ENCODE results near the gene B4GALNT3. TPM values are rescaled to one million over a fixed set of nuclear protein-coding genes. Genes with fewer than 3 reads are reported as not detected.

B4GALNT3 gene
- total RNA-seq, 1 donor from 2014 or later = 2.9 TPM

GRCh38 chr12:532908-533565 lies 73.3 kb downstream of the B4GALNT3 start:
- H3K27me3 Mint-ChIP-seq (ENCODE audit: low read depth) = peaks cover 2% of the 10 kb centered on the region
- no peak overlapping the region for H3K27ac Mint-ChIP-seq (ENCODE audit: unreplicated experiment)
- H3K4me3 Mint-ChIP-seq (ENCODE audit: unreplicated experiment) = no peak overlapping the region
- H3K36me3 Mint-ChIP-seq (ENCODE audit: low read depth) = peaks cover 1% of the 10 kb centered on the region
- no peak for DNase-seq (ENCODE audit: low spot score)
- peaks cover 8% of the 10 kb centered on the region for H3K9me3 Mint-ChIP-seq (ENCODE audit: low read depth)
- peaks cover 20% of the 10 kb centered on the region for H3K4me1 Mint-ChIP-seq (ENCODE audit: low read depth)
- no peak for TF ChIP-seq CTCF (IDR thresholded peaks at IDR 0.05)

- Mint-ChIP-seq H3K27ac (ENCODE audit: unreplicated experiment) (no peak overlapping the region), H3K4me1 (ENCODE audit: low read depth) (peaks cover 23% of the 10 kb centered on the region), H3K4me3 (ENCODE audit: unreplicated experiment) (no peak overlapping the region), H3K36me3 (ENCODE audit: low read depth) (peaks cover 1% of the 10 kb centered on the region), H3K27me3 (ENCODE audit: low read depth) (peaks cover 2% of the 10 kb centered on the region), H3K9me3 (ENCODE audit: low read depth) (peaks cover 8% of the 10 kb centered on the region)
- TF ChIP-seq CTCF (IDR thresholded peaks at IDR 0.05) = no peak
- no peak for DNase-seq (ENCODE audit: low spot score)
These were observed 74.0 kb downstream of the B4GALNT3 start for GRCh38 chr12:533718-534117.

- H3K4me3 Mint-ChIP-seq (ENCODE audit: unreplicated experiment) = no peak overlapping the region
- H3K9me3 Mint-ChIP-seq (ENCODE audit: low read depth) = peaks cover 8% of the 10 kb centered on the region
- H3K27ac Mint-ChIP-seq (ENCODE audit: unreplicated experiment) = no peak overlapping the region
- TF ChIP-seq CTCF (IDR thresholded peaks at IDR 0.05) = no peak
- DNase-seq (ENCODE audit: low spot score) = no peak
- H3K36me3 Mint-ChIP-seq (ENCODE audit: low read depth) = peaks cover 1% of the 10 kb centered on the region
- H3K4me1 Mint-ChIP-seq (ENCODE audit: low read depth) = peaks cover 28% of the 10 kb centered on the region
- H3K27me3 Mint-ChIP-seq (ENCODE audit: low read depth) = peaks cover 2% of the 10 kb centered on the region
These were observed 74.5 kb downstream of the B4GALNT3 start for GRCh38 chr12:534216-534615.

GRCh38 chr12:535396-535795 lies 75.7 kb downstream of the B4GALNT3 start:
- no peak for DNase-seq (ENCODE audit: low spot score)
- no peak overlapping the region for H3K27ac Mint-ChIP-seq (ENCODE audit: unreplicated experiment)

GRCh38 chr12:536751-537245 lies 77.1 kb downstream of the B4GALNT3 start:
- Mint-ChIP-seq H3K4me3 (ENCODE audit: unreplicated experiment) (no peak overlapping the region), H3K9me3 (ENCODE audit: low read depth) (peaks cover 8% of the 10 kb centered on the region), H3K27ac (ENCODE audit: unreplicated experiment) (no peak overlapping the region), H3K27me3 (ENCODE audit: low read depth) (peaks cover 2% of the 10 kb centered on the region), H3K4me1 (ENCODE audit: low read depth) (peaks cover 27% of the 10 kb centered on the region), H3K36me3 (ENCODE audit: low read depth) (peaks cover 1% of the 10 kb centered on the region)
- no peak for TF ChIP-seq CTCF (IDR thresholded peaks at IDR 0.05)
- no peak for DNase-seq (ENCODE audit: low spot score)

More at GRCh38 chr12:535396-535795, 75.7 kb downstream of the B4GALNT3 start:
- TF ChIP-seq CTCF (IDR thresholded peaks at IDR 0.05) = no peak
- Mint-ChIP-seq H3K4me3 (ENCODE audit: unreplicated experiment) (no peak overlapping the region), H3K36me3 (ENCODE audit: low read depth) (peaks cover 1% of the 10 kb centered on the region), H3K9me3 (ENCODE audit: low read depth) (peaks cover 8% of the 10 kb centered on the region), H3K4me1 (ENCODE audit: low read depth) (peaks cover 25% of the 10 kb centered on the region), H3K27me3 (ENCODE audit: low read depth) (peaks cover 2% of the 10 kb centered on the region)
